Epidermal melanocyte (primary cell): ENCODE data around the gene PRAMEF27.
"Not testable (repeated sequence)": the region's sequence is repeated elsewhere in the genome, so short reads cannot be mapped to it uniquely, and the experiment has no call there.

ENCODE experiments used
- DNase-seq: peaks from one replicate; pipeline ENCODE4 v3.0.0; 2011; ENCODE audit warnings: low spot score; ENCODE audit not compliant: insufficient read length

Gene PRAMEF27

DNA sequence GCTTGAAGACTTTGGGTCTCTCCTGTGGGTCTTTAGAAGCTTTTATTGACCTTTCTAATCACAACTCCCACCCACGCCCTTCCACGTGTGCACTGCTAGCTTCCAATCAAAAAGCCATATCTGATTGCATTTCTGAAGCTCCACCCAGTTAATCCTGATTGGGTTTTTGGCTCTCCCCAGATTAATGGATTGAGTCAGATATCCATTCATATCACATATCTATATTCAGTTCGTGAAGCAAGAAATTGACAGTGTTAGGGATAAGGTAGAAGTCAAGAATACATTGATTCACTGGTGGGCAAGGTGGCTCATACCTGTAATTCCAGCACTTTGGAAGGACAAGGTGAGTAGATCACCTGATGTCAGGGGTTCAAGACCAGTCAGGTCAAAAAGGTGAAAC is at the start of gene PRAMEF27:
TSS of gene PRAMEF27 (minus strand) at position 101 of the 400 bp plus-strand sequence. CDS start 2,916 bp downstream, outside the sequence.
- DNase-seq: not testable (repeated sequence)

GRCh38 chr1:13070474-13070873 is 14.1 kb upstream of the PRAMEF27 start, which contains the start of gene PRAMEF25:
PRAMEF25 (plus strand) TSS chr1:13070774; CDS start chr1:13073694, 2,920 bp downstream.
- DNase-seq: not testable (repeated sequence)

DNA sequence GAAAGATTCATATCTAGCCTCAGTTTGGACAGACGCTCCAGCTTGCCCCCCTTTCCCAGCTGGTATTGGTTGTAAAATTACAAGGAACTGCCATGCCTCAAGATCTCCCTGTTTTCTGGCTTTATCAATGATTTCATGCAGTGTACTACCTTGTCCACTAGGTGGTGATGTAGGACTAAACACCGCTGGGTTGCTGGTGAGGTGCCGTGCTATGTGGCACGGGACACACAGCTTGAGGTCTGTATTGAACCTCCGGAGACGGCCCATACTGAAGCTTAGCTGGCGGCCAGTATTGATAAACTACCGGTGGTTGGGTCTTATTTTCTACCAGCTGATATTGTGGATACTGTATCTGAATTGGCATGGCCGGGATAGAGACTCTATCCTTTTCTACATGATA is 36.5 kb downstream of the PRAMEF27 start:
- not testable (repeated sequence) for DNase-seq

GRCh38 chr1:13011932-13012331 is 44.4 kb downstream of the PRAMEF27 start:
- not testable (repeated sequence) for DNase-seq

DNA sequence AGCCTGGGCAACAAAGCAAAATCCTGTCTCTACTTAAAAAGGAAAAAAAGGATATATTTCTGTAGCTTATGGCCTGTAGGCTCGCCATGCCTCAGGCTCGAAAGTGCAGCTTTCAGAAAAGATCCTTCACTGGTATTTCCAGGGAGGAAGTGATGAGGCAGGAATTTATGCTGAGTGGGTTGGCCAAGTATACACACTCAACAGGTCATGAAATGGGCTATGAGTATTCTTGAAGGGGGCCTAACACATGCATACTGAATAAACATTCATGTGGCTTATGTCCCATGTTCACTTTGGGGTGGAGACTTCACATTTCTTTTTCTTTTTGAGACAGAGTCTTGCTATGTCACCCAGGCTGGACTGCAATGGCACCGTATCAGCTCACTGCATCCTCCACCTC is 47.0 kb downstream of the PRAMEF27 start:
- not testable (repeated sequence) for DNase-seq

- not testable (repeated sequence) for DNase-seq
Measured at GRCh38 chr1:13005732-13006131, 50.6 kb downstream of the PRAMEF27 start.
